Activated T-cell treated with anti-CD3 and anti-CD28 coated beads, Interleukin-2, amount 50 U/mL, for 72 hours (primary cell): ENCODE results near the gene TCEANC2. TPM values are rescaled to one million over a fixed set of nuclear protein-coding genes. Genes with fewer than 3 reads are reported as not detected.

ENCODE experiments used
- ATAC-seq, 2 donors: fragments of 150-1000 bp; cut with Tn5 transposase; replicated peaks in 1 of 2; 2 replicates each; pipeline ENCODE4 v1.10.0; 2021; ENCODE audit warnings: moderate library complexity in 2 of 2, mild to moderate bottlenecking in 1 of 2
- DNase-seq, 2 donors: peaks; one replicate each; pipeline ENCODE4 v3.0.0; 2021 to 2022; ENCODE audit warnings: mixed read lengths in 1 of 2
- H3K27ac Mint-ChIP-seq: one replicate; pipeline ENCODE4 v1.8.0; 2022; ENCODE audit warnings: mild to moderate bottlenecking, moderate library complexity, mixed read lengths
- H3K27me3 Mint-ChIP-seq: one replicate; pipeline ENCODE4 v1.8.0; 2022; ENCODE audit warnings: low read depth, mixed read lengths
- H3K36me3 Mint-ChIP-seq, 2 donors: one replicate each; pipeline ENCODE4 v1.8.0; 2022; ENCODE audit warnings: mixed read lengths in 2 of 2, mild to moderate bottlenecking in 1 of 2; ENCODE audit not compliant: insufficient read depth in 2 of 2
- H3K4me1 Mint-ChIP-seq: one replicate; pipeline ENCODE4 v1.8.0; 2022; ENCODE audit warnings: low read depth, mixed read lengths
- H3K4me3 Mint-ChIP-seq, 2 donors: one replicate each; pipeline ENCODE4 v1.8.0; 2022; ENCODE audit warnings: mild to moderate bottlenecking in 2 of 2, mixed read lengths in 2 of 2, moderate library complexity in 2 of 2
- H3K9me3 Mint-ChIP-seq, 2 donors: one replicate each; pipeline ENCODE4 v1.8.0; 2022; ENCODE audit warnings: mixed read lengths in 2 of 2
- total RNA-seq, 2 donors: library from RNA; stranded (reverse); gene quantifications; one replicate each; pipeline ENCODE4 v1.2.3, GENCODE V29; 2022

TCEANC2 gene
- total RNA-seq, 2 donors from 2014 or later = 13.8 to 17.0 TPM

DNA sequence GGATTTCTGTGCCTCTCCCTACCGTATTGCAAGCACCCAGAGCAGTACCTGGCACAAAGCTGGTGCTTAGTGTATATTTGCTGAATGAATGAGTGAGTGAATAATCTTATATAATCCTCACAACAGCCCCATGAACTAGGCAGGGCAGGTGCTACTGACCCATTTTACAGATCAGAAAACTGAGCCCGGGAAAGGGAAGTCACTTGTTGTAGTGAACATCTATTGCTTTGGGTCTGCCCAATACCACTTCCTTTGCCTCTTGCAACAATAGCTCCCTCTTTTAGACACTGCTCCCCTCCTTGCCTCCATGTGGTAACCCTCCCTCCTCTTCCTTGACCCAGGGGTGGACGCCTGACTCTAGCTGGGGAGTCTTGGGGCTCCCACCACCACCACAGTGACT lies 96.3 kb downstream of the TCEANC2 start:
- H3K27ac Mint-ChIP-seq = no peak overlapping the region
- no peaks in the 10 kb centered on the region for H3K36me3 Mint-ChIP-seq
- H3K4me3 Mint-ChIP-seq = no peak overlapping the region

GRCh38 chr1:54151013-54151412 lies 97.6 kb downstream of the TCEANC2 start:
- Mint-ChIP-seq H3K27ac (no peak overlapping the region), H3K4me1 (no peaks in the 10 kb centered on the region), H3K4me3 (no peak overlapping the region), H3K9me3 (no peaks in the 10 kb centered on the region), H3K36me3 (no peaks in the 10 kb centered on the region), H3K27me3 (no peaks in the 10 kb centered on the region)
- DNase-seq = no peak
- ATAC-seq = no peak

More for the DNA sequence above, 96.3 kb downstream of the TCEANC2 start:
- Mint-ChIP-seq H3K4me1 (no peaks in the 10 kb centered on the region), H3K27me3 (no peaks in the 10 kb centered on the region), H3K9me3 (no peaks in the 10 kb centered on the region)
- ATAC-seq (no peak), DNase-seq (no peak)

GRCh38 chr1:54152696-54153095 lies 99.3 kb downstream of the TCEANC2 start, which contains the start of gene CDCP2:
Gene CDCP2 (minus strand): TSS chr1:54153000. CDS start chr1:54152922, 78 bp downstream.
- Mint-ChIP-seq H3K36me3 (no peaks in the 10 kb centered on the region), H3K4me3 (no peak within 1 kb of the TSS), H3K9me3 (no peaks in the 10 kb centered on the region), H3K4me1 (no peaks in the 10 kb centered on the region), H3K27me3 (no peaks in the 10 kb centered on the region), H3K27ac (no peak within 1 kb of the TSS)
- DNase-seq (no peak), ATAC-seq (no peak)

DNA sequence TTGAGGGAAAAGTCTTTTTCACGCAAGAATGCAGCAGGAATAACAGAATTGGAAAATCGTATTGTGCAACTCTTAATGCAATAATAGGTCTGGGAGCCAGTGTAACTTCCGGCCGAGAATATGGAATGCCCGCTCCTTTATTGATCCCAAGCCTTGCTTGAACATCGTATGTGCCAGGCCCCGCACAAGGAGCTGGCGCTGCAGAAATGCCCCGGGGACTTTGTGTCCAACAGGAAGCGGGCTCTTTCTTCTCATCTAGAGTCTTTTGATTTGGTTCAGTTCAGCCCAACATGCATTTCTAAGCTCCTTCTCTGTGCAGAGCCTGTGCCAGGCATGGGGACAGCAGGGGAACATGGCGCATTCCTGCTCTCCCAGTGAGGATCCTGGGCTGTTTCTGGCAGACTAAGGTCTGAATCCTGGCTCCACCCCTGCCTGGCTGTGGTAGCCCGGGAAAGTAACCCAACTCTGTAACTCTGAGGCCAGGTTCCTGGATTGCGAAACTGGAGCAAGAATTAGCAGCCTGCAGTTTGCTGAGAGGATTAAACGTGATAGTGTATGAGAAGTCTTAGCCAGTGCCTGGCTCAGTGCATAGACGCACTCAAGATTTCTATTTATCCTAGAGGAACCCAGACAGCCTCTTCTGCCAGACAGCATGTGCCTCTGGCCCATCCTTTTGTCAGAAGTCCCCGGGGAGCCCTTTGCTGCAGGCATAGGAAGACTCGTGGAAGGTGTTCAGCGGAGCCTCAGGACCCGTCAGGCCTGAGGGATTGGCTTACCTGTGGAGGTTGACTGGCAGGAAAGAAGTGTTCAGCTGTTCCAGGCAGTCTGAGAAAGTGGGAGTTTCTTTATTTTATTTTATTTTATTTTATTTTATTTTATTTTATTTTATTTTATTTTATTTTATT lies 100.4 kb downstream of the TCEANC2 start:
- Mint-ChIP-seq H3K36me3 (no peaks in the 10 kb centered on the region), H3K4me1 (no peaks in the 10 kb centered on the region), H3K4me3 (no peak overlapping the region), H3K27ac (no peak overlapping the region), H3K27me3 (no peaks in the 10 kb centered on the region), H3K9me3 (no peaks in the 10 kb centered on the region)
- DNase-seq = no peak
- no peak for ATAC-seq

Other genes with a start within 250 kb of the TCEANC2 start
- 10 to 100 TPM; 17.1 to 22.8 TPM for gene NDC1, start 215.3 kb upstream of the TCEANC2 start, total RNA-seq
- 10 to 100 TPM; 33.7 to 48.5 TPM for gene YIPF1, start 163.8 kb upstream of the TCEANC2 start, total RNA-seq
- not detected for gene DIO1, start 159.4 kb upstream of the TCEANC2 start, total RNA-seq
- gene IFT25, start 107.9 kb upstream of the TCEANC2 start, total RNA-seq = 10 to 100 TPM; 59.6 to 68.3 TPM
- gene LRRC42, start 107.3 kb upstream of the TCEANC2 start, total RNA-seq = 10 to 100 TPM; 39.0 to 40.3 TPM
- gene LDLRAD1, start 35.4 kb upstream of the TCEANC2 start, total RNA-seq = not detected
- 100 to 1,000 TPM; 148 to 179 TPM for gene TMEM59, start 404 bp upstream of the TCEANC2 start, total RNA-seq
- not detected for gene CDCP2, start 99.4 kb downstream of the TCEANC2 start, total RNA-seq
- gene CYB5RL, start 146.4 kb downstream of the TCEANC2 start, total RNA-seq = 10 to 100 TPM in 1 of 2 donors, 1 to 10 TPM in 1; 8.4 to 14.0 TPM
- 100 to 1,000 TPM; 150 to 166 TPM for gene MRPL37, start 146.6 kb downstream of the TCEANC2 start, total RNA-seq